RWPE1 (cell line): ENCODE results near the gene MYMK.

ENCODE experiments used
- CTCF ChIA-PET: fragments of 350-600 bp; sonication (Branson Sonifier 250); formaldehyde crosslinking; extraction: SDS; loops from one replicate; lab custom pipeline; 2021; lab: Yijun Ruan, JAX
- POLR2A ChIA-PET: fragments of 400-600 bp; formaldehyde crosslinking; extraction: SDS; loops from one replicate; lab custom pipeline; 2020; ENCODE audit warnings: antibody characterized with exemption; ENCODE audit not compliant: low non-redundant PET; lab: Yijun Ruan, JAX
- DNase-seq: peaks from one replicate; pipeline ENCODE4 v3.0.0; 2012; ENCODE audit warnings: low spot score
- H3K27ac ChIP-seq: fragments of 450-650 bp; 2 replicates; pipeline ENCODE4 v1.5.1; 2017
- CTCF ChIP-seq: fragments of 450-650 bp; conservative IDR thresholded peaks from 2 replicates; pipeline ENCODE4 v1.5.1; 2017; ENCODE audit warnings: low read depth, mild to moderate bottlenecking

MYMK gene

DNA sequence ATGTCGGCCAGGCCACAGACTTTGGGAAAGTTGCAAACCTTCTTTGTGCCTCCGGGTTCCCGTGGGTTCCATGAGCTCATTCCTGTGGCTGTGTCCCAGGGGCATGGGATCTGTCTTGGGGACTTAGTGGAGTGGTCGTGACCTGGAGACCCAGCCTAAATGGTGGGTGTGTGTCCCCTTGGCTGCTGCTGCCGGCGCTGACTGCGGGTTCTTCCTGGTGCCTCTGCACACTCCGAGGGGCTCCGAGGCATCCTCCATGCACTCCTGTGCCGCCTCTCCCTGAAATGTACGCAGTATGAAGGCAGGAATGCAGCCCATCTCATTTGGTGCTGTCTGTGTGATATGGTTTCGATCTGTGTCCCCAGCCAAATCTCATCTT is 24.9 kb downstream of the MYMK start:
- POLR2A ChIA-PET = no interaction called here
- H3K27ac ChIP-seq = no peak overlapping the region
- CTCF ChIA-PET = interaction anchor here (0.6 to 1.6 kb wide), 3 partner anchors 13 to 503 kb away, joined by 3 to 5 read pairs (median 4); no protein-coding TSS in a partner anchor
- TF ChIP-seq CTCF = no peak
- DNase-seq = no peak

DNA sequence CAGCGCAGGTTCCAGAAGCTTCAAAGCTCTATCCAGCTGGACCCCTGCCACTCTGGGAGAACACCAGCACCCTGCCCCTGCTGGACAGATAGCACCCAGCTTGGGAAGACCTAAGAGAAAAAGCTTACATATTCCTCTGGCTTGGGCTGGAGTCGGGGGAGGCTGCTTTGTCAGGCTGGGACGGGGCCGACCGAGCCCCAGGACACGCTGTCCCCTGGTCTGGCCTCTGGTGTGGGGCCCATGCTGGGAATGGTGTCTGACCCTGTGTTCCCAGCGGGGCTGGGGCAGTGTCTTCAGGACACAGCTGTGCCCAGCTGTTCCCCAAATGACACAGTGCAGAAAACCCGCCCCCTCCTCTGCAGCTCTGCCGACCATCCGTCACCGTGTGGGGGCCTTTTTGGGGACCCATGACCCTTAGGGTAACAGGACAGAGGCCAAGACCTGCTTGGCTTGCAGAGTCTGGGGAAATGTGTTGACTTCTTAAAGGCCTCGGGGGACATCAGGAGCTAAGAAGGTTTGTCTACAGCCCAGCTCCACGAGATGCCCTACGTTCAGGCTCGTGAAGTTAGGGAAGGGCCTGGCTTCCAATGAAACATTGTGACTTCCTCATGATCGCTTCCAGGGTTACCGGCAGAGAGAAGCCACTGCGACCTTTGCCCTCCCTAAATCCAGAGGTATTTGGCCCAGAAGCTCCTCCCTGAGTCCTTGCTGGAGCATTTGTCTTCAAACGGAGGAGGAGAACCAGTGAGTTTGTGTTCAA is 25.4 kb downstream of the MYMK start:
- H3K27ac ChIP-seq = no peak overlapping the region
- CTCF ChIA-PET = interaction anchor here (0.6 to 1.6 kb wide), 5 partner anchors 13 to 502 kb away, joined by 3 to 6 read pairs (median 4); no protein-coding TSS in a partner anchor
- no peak for DNase-seq
- POLR2A ChIA-PET = no interaction called here
- no peak for TF ChIP-seq CTCF

- no peak for TF ChIP-seq CTCF
- ChIA-PET CTCF (interaction anchor here (0.6 to 1.2 kb wide), 4 partner anchors 11 to 311 kb away, joined by 3 to 5 read pairs (median 4); no protein-coding TSS in a partner anchor), POLR2A (no interaction called here)
- H3K27ac ChIP-seq = no peak overlapping the region
- DNase-seq = no peak
Measured at GRCh38 chr9:133496861-133497842, 27.6 kb downstream of the MYMK start.

GRCh38 chr9:133495327-133496293 is 29.1 kb downstream of the MYMK start:
- POLR2A ChIA-PET = no interaction called here
- CTCF ChIA-PET = interaction anchor here (0.6 to 0.8 kb wide), 6 partner anchors 9 to 1139 kb away, joined by 3 to 5 read pairs (median 3); no protein-coding TSS in a partner anchor
- H3K27ac ChIP-seq = no peak overlapping the region
- DNase-seq = no peak
- TF ChIP-seq CTCF = no peak

GRCh38 chr9:133494636-133495326 is 30.0 kb downstream of the MYMK start:
- CTCF ChIA-PET = interaction anchor here (0.5 kb wide), 1 partner anchor 1010 kb away, joined by 3 read pairs; no protein-coding TSS in a partner anchor
- TF ChIP-seq CTCF = no peak
- POLR2A ChIA-PET = no interaction called here
- no peak overlapping the region for H3K27ac ChIP-seq
- DNase-seq = no peak
